H1 (cell line): ENCODE measurements around the gene PLAC1. TPM values are rescaled to one million over a fixed set of nuclear protein-coding genes. Genes with fewer than 3 reads are reported as not detected.

Source experiments
- CTCF ChIA-PET: fragments of 300-600 bp; sonication (Branson Sonifier 250); formaldehyde crosslinking; loops from one replicate; lab custom pipeline; 2021; ENCODE audit not compliant: partially characterized antibody; lab: Charles Lee
- POLR2A ChIA-PET: fragments of 300-600 bp; sonication (Branson Sonifier 250); formaldehyde crosslinking; loops from one replicate; lab custom pipeline; 2021; ENCODE audit warnings: inconsistent platforms; ENCODE audit not compliant: partially characterized antibody; lab: Charles Lee
- DNase-seq, 2 experiments: peaks; one replicate each; pipeline versions ENCODE4 v3.0.0 to v3.0.0-alpha.2; 2010 to 2022; ENCODE audit warnings: low spot score in 2 of 2, low read depth in 1 of 2, mixed read lengths in 1 of 2
- FAIRE-seq: peaks from 2 replicates; lab custom pipeline; 2011; peaks lifted over from hg19 to GRCh38; lab: Jason Lieb, UNC
- H2AFZ ChIP-seq: 2 replicates; pipeline ENCODE4 v1.8.1; 2012; ENCODE audit warnings: low read length, inconsistent platforms
- H2AK5ac ChIP-seq: 2 replicates; pipeline ENCODE4 v1.6.1; 2013; ENCODE audit warnings: low read depth, low read length
- H2BK120ac ChIP-seq: replicated peaks from 2 replicates; pipeline ENCODE3; 2013; ENCODE audit warnings: low read depth, low read length, inconsistent platforms
- H2BK12ac ChIP-seq: 2 replicates; pipeline ENCODE4 v1.6.1; 2013; ENCODE audit warnings: low read depth, low read length
- H2BK15ac ChIP-seq: 2 replicates; pipeline ENCODE4 v1.6.1; 2013; ENCODE audit warnings: low read length
- H2BK20ac ChIP-seq: 2 replicates; pipeline ENCODE4 v1.6.1; 2013; ENCODE audit warnings: low read length
- H2BK5ac ChIP-seq: 2 replicates; pipeline ENCODE4 v1.6.1; 2013; ENCODE audit warnings: low read depth, low read length
- H3K14ac ChIP-seq: 2 replicates; pipeline ENCODE4 v1.6.1; 2013; ENCODE audit warnings: inconsistent platforms; ENCODE audit not compliant: insufficient read length
- H3K18ac ChIP-seq: 2 replicates; pipeline ENCODE4 v1.6.1; 2013; ENCODE audit warnings: low read length; ENCODE audit errors: extremely low read depth
- H3K23ac ChIP-seq: 2 replicates; pipeline ENCODE4 v1.6.1; 2013; ENCODE audit warnings: inconsistent platforms; ENCODE audit not compliant: insufficient read length
- H3K23me2 ChIP-seq: 2 replicates; pipeline ENCODE4 v1.6.1; 2013; ENCODE audit warnings: low read depth, low read length
- H3K27ac ChIP-seq: 2 replicates; pipeline ENCODE4 v1.6.1; 2011; ENCODE audit warnings: low read depth, low read length, inconsistent platforms
- H3K27me3 ChIP-seq, 4 experiments: replicated peaks in 1 of 4; 1 replicate in 1 of 4; 2 replicates in 3 of 4; pipeline versions ENCODE4 v1.6.1 to v1.8.1; 2011 to 2013; ENCODE audit warnings: low read length in 3 of 4, mild to moderate bottlenecking in 3 of 4, inconsistent platforms in 2 of 4, mixed read lengths in 2 of 4, moderate library complexity in 1 of 4; ENCODE audit not compliant: control insufficient read depth in 3 of 4, insufficient read depth in 3 of 4; ENCODE audit errors: extremely low read depth in 1 of 4
- H3K36me3 ChIP-seq, 4 experiments: 2 replicates each; pipeline versions ENCODE4 v1.6.1 to v1.8.1; 2011 to 2013; ENCODE audit warnings: mild to moderate bottlenecking in 4 of 4, low read length in 3 of 4, moderate library complexity in 2 of 4, control low read depth in 1 of 4, inconsistent platforms in 1 of 4; ENCODE audit not compliant: insufficient read depth in 4 of 4, control insufficient read depth in 2 of 4
- H3K4ac ChIP-seq: replicated peaks from 2 replicates; pipeline ENCODE3; 2013; ENCODE audit warnings: low read length, low read depth, mixed read lengths, inconsistent platforms; ENCODE audit not compliant: insufficient read length
- H3K4me1 ChIP-seq, 4 experiments: replicated peaks in 1 of 4; 1 replicate in 1 of 4; 2 replicates in 3 of 4; pipeline versions ENCODE4 v1.6.1 to v1.8.1; 2011 to 2013; ENCODE audit warnings: low read length in 3 of 4, inconsistent platforms in 2 of 4, mixed read lengths in 1 of 4; ENCODE audit not compliant: insufficient read depth in 4 of 4, control insufficient read depth in 3 of 4
- H3K4me2 ChIP-seq, 2 experiments: 2 replicates each; pipeline versions ENCODE4 v1.6.1 to v1.8.1; 2011 to 2013; ENCODE audit warnings: low read depth in 2 of 2, low read length in 2 of 2, control low read depth in 1 of 2, inconsistent platforms in 1 of 2, mild to moderate bottlenecking in 1 of 2; ENCODE audit not compliant: insufficient read depth in 1 of 2
- H3K4me3 ChIP-seq, 4 experiments: fragments of 200-600, 300-600 bp in 1 of 4; sonication (generic), shearing (Covaris generic), sonication (Bioruptor Twin) in 1 of 4; 2 replicates each; pipeline versions ENCODE4 v1.5.1 to v1.8.1; 2011 to 2016; ENCODE audit warnings: low read length in 4 of 4, low read depth in 3 of 4, control low read depth in 2 of 4, inconsistent platforms in 2 of 4, mild to moderate bottlenecking in 2 of 4, mixed read lengths in 1 of 4, moderate library complexity in 1 of 4; ENCODE audit not compliant: insufficient read depth in 2 of 4; ENCODE audit errors: extremely low read depth in 1 of 4
- H3K56ac ChIP-seq: replicated peaks from 2 replicates; pipeline ENCODE3; 2013; ENCODE audit warnings: low read depth, mild to moderate bottlenecking, mixed read lengths, low read length, inconsistent platforms; ENCODE audit not compliant: insufficient read length
- H3K79me1 ChIP-seq: 2 replicates; pipeline ENCODE4 v1.6.1; 2013; ENCODE audit warnings: low read depth, low read length, control low read depth
- H3K79me2 ChIP-seq, 2 experiments: 2 replicates each; pipeline versions ENCODE4 v1.6.1 to v1.8.1; 2012 to 2013; ENCODE audit warnings: low read length in 2 of 2, mild to moderate bottlenecking in 2 of 2, inconsistent platforms in 1 of 2; ENCODE audit not compliant: insufficient read depth in 2 of 2, control insufficient read depth in 1 of 2
- H3K9ac ChIP-seq, 4 experiments: replicated peaks in 1 of 4; 1 replicate in 1 of 4; 2 replicates in 3 of 4; pipeline versions ENCODE4 v1.6.1 to v1.8.1; 2011 to 2013; ENCODE audit warnings: low read depth in 3 of 4, low read length in 3 of 4, control low read depth in 2 of 4, mild to moderate bottlenecking in 2 of 4, moderate library complexity in 2 of 4, inconsistent platforms in 1 of 4; ENCODE audit errors: extremely low read depth in 1 of 4
- H3K9me3 ChIP-seq, 2 experiments: 2 replicates each; pipeline versions ENCODE4 v1.6.1 to v1.8.1; 2012 to 2013; ENCODE audit warnings: mild to moderate bottlenecking in 2 of 2, moderate library complexity in 2 of 2, control low read depth in 1 of 2, inconsistent platforms in 1 of 2, low read depth in 1 of 2, low read length in 1 of 2, mixed read lengths in 1 of 2; ENCODE audit not compliant: insufficient read depth in 2 of 2
- H4K20me1 ChIP-seq, 2 experiments: replicated peaks in 1 of 2; 2 replicates each; pipeline versions ENCODE3 to v1.8.1; 2011 to 2013; ENCODE audit warnings: inconsistent platforms in 2 of 2, low read length in 2 of 2, mild to moderate bottlenecking in 1 of 2; ENCODE audit not compliant: insufficient read depth in 2 of 2, control insufficient read depth in 1 of 2
- H4K5ac ChIP-seq: 2 replicates; pipeline ENCODE4 v1.6.1; 2013; ENCODE audit warnings: low read length, low read depth, mixed read lengths, inconsistent platforms; ENCODE audit not compliant: insufficient read length
- H4K8ac ChIP-seq: 2 replicates; pipeline ENCODE4 v1.8.0; 2013; ENCODE audit warnings: mild to moderate bottlenecking, moderate library complexity, low read length, inconsistent platforms; ENCODE audit not compliant: insufficient read depth; ENCODE audit errors: extremely low read depth
- H4K91ac ChIP-seq: replicated peaks from 2 replicates; pipeline ENCODE3; 2013; ENCODE audit warnings: low read length, mixed read lengths, inconsistent platforms; ENCODE audit not compliant: insufficient read length
- CHD1 ChIP-seq: IDR thresholded peaks from 2 replicates; pipeline ENCODE4 v1.6.1; 2012; ENCODE audit warnings: low read depth, low read length, improper control_type of control experiment
- EZH2 ChIP-seq: fragments of 200-600 bp; sonication (generic); IDR thresholded peaks from 2 replicates; pipeline ENCODE4 v1.7.1; 2012; ENCODE audit warnings: low read depth, mild to moderate bottlenecking, moderate library complexity, low read length, inconsistent platforms; ENCODE audit not compliant: severe bottlenecking
- GABPA ChIP-seq: IDR thresholded peaks from 2 replicates; pipeline ENCODE4 v1.6.1; 2011; ENCODE audit warnings: mild to moderate bottlenecking, low read length, moderate library complexity, borderline replicate concordance; ENCODE audit not compliant: insufficient read depth
- JUND ChIP-seq: IDR thresholded peaks from 2 replicates; pipeline ENCODE4 v1.6.1; 2011; ENCODE audit warnings: mild to moderate bottlenecking, improper control_type of control experiment, low read length
- KDM1A ChIP-seq: fragments of 200-600, 300-600 bp; sonication (generic); IDR thresholded peaks from 2 replicates; pipeline ENCODE4 v1.7.1; 2016; ENCODE audit warnings: mild to moderate bottlenecking, low read length, borderline replicate concordance
- POU5F1 ChIP-seq: IDR thresholded peaks from 2 replicates; pipeline ENCODE4 v1.6.1; 2011; ENCODE audit warnings: low read depth, mild to moderate bottlenecking, low read length, moderate library complexity
- SIN3A ChIP-seq, 2 experiments: IDR thresholded peaks in 1 of 2; conservative IDR thresholded peaks in 1 of 2; 2 replicates each; pipeline ENCODE4 v1.6.1; 2011 to 2012; ENCODE audit warnings: low read length in 2 of 2, improper control_type of control experiment in 1 of 2, low read depth in 1 of 2, mild to moderate bottlenecking in 1 of 2
- TAF7 ChIP-seq: optimal IDR thresholded peaks from 2 replicates; pipeline ENCODE3; 2011; ENCODE audit warnings: low read depth, mild to moderate bottlenecking, inconsistent platforms, low read length, moderate library complexity, borderline replicate concordance
- WGBS, 2 experiments: shearing (Covaris generic) in 1 of 2; methylation state at CpG; one replicate each; pipeline versions ENCODE4 v1.1.6 to v1.1.7; 2013 to 2015; ENCODE audit warnings: low lambda C conversion rate in 2 of 2, mixed read lengths in 2 of 2, inconsistent platforms in 1 of 2, low coverage in 1 of 2, missing lambda C conversion rate in 1 of 2; ENCODE audit not compliant: insufficient replicate concordance in 2 of 2, insufficient coverage in 1 of 2, insufficient read length in 1 of 2; ENCODE audit errors: extremely low coverage in 1 of 2, missing lambda C conversion rate in 1 of 2; 5-methylcytosine and 5-hydroxymethylcytosine counted together
- polyA plus RNA-seq, 7 experiments: library from polyadenylated mRNA; depleted of rRNA in 3 of 7; stranded (reverse) in 5 of 7; unstranded in 2 of 7; fragments of >200 nt in 5 of 7; fragments of 200-250 nt in 2 of 7; gene quantifications; 1 replicate in 5 of 7; 2 replicates in 1 of 7; 4 replicates in 1 of 7; pipeline versions ENCODE4 v1.2.1 to v1.2.3, GENCODE V29; 2011 to 2013; ENCODE audit warnings: missing spikeins in 2 of 7, mixed read lengths in 2 of 7
- total RNA-seq: library from RNA; stranded (reverse); fragmentation: NEBNext Ultra II Directional; extraction: Animal tissue kit (Norgen Biotek cat#: 25700); gene quantifications from 2 replicates; pipeline ENCODE4 v1.2.1, GENCODE V29; 2021
- TF ChIP-seq, protein P1 (sequence below): IDR thresholded peaks from 2 replicates; pipeline ENCODE4 v1.6.1; 2011; ENCODE audit warnings: low read depth, mild to moderate bottlenecking, low read length; ENCODE audit not compliant: insufficient read depth

PLAC1 gene
- total and polyA plus RNA-seq, 2 of the 8 experiments (the other 6 are each of a cell fraction or from before 2014, with no cell fraction given), result 1.8 TPM; not detected in 1

DNA sequence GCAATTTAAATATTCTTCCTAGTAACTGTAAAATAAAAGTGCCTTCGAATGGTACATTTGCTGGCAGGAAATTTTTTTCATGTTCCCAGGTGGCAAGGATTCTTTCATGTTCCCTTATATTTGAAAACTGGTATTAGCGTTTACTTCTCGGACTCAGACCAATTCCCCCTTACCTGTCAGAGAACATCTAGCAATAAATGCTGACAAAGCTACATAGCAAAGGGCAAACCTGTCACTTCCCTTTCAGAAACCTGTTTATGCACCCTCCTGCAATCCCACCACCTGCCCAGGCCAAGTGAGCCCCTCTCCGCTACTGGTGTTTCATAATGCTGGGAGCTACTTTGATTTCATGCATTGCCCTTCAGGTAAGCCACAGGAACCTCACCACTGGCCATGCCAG lies 100.1 kb downstream of the PLAC1 start:
- Histone ChIP-seq H3K23ac (no peak overlapping the region), H2BK120ac (no peak overlapping the region), H3K27ac (no peak overlapping the region), H3K4me2 (no peak overlapping the region), H3K36me3 (no peaks in the 10 kb centered on the region), H3K14ac (no peak overlapping the region), H4K5ac (no peak overlapping the region), H2BK20ac (no peak overlapping the region), H3K27me3 (no peaks in the 10 kb centered on the region; a peak in 1 of 7 replicates), H2BK12ac (no peak overlapping the region), H3K4me1 (peaks cover 0 to 4% (median 0%) of the 10 kb centered on the region in 4 experiments; a peak in 2 of 7 replicates), H4K20me1 (no peaks in the 10 kb centered on the region)
- DNase-seq, result no peak
- TF ChIP-seq GABPA (no peak), TAF7 (no peak), POU5F1 (no peak), SIN3A (conservative IDR thresholded peaks at IDR 0.05 in 1 of 2, IDR thresholded peaks at IDR 0.05 in 1 of 2; ENCODE audit: low read depth in 1 of 2, low read length in 2 of 2) (no peak), EZH2 (no peak), KDM1A (no peak), CHD1 (no peak), JUND (no peak)
- TF ChIP-seq, protein P1, sequence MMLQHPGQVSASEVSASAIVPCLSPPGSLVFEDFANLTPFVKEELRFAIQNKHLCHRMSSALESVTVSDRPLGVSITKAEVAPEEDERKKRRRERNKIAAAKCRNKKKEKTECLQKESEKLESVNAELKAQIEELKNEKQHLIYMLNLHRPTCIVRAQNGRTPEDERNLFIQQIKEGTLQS, result no peak
- TF ChIP-seq, all 59 proteins: peak for 0
- Histone ChIP-seq H2BK15ac (no peak overlapping the region), H3K79me1 (no peaks in the 10 kb centered on the region), H3K23me2 (no peaks in the 10 kb centered on the region), H2BK5ac (no peak overlapping the region), H3K4me3 (no peak overlapping the region), H3K56ac (no peak overlapping the region), H4K8ac (no peak overlapping the region), H3K18ac (no peak overlapping the region), H3K9me3 (no peaks in the 10 kb centered on the region), H2AFZ (no peak overlapping the region), H3K4ac (no peak overlapping the region), H3K9ac (no peak overlapping the region), H3K79me2 (no peaks in the 10 kb centered on the region), H2AK5ac (no peak overlapping the region), H4K91ac (no peak overlapping the region)
- no peak for FAIRE-seq
- 65% methylated on average over 4 of the region's 4 CpGs; no CpG with 5 or more reads in 1 of the 2 experiments for WGBS, 2 experiments
- ChIA-PET CTCF (interaction anchor here (1.3 kb wide), 2 partner anchors 11 to 206 kb away, joined by 3 to 5 read pairs; no protein-coding TSS in a partner anchor), POLR2A (no interaction called here)
